Epithelial cell of proximal tubule (primary cell): ENCODE results near the gene BATF2. TPM values are rescaled to one million over a fixed set of nuclear protein-coding genes. Genes with fewer than 3 reads are reported as not detected.

Experiments used
- total RNA-seq: library from RNA; depleted of rRNA; stranded (reverse); fragments of >200 nt; gene quantifications from 2 replicates; pipeline ENCODE4 v1.2.3, GENCODE V29; 2015

Gene BATF2
- total RNA-seq, 1 donor from 2014 or later: 0.35 TPM

Other genes starting within 250 kb of the BATF2 start
- gene PYGM, start 237.0 kb downstream of the BATF2 start, total RNA-seq: not detected in 2 replicates
- 111 and 136 TPM in 2 replicates for gene SF1, start 218.4 kb downstream of the BATF2 start, total RNA-seq
- 25.2 and 52.4 TPM in 2 replicates for gene MAP4K2, start 193.8 kb downstream of the BATF2 start, total RNA-seq
- gene MEN1, start 186.4 kb downstream of the BATF2 start, total RNA-seq: 23.5 and 26.4 TPM in 2 replicates
- gene CDC42BPG, start 152.3 kb downstream of the BATF2 start, total RNA-seq: 4.6 and 8.9 TPM in 2 replicates
- 82.7 and 93.4 TPM in 2 replicates for gene EHD1, start 118.3 kb downstream of the BATF2 start, total RNA-seq
- gene ATG2A, start 79.8 kb downstream of the BATF2 start, total RNA-seq: 22.4 and 25.8 TPM in 2 replicates
- 16.8 and 32.9 TPM in 2 replicates for gene PPP2R5B, start 72.3 kb downstream of the BATF2 start, total RNA-seq
- not detected in 2 replicates for gene GPHA2, start 61.1 kb downstream of the BATF2 start, total RNA-seq
- not detected in 2 replicates for gene MAJIN, start 24.9 kb downstream of the BATF2 start, total RNA-seq
- gene ARL2, start 17.2 kb upstream of the BATF2 start, total RNA-seq: 151 and 169 TPM in 2 replicates
- 16.5 and 18.5 TPM in 2 replicates for gene SNX15, start 30.5 kb upstream of the BATF2 start, total RNA-seq
- 49.0 and 50.6 TPM in 2 replicates for gene SAC3D1, start 44.2 kb upstream of the BATF2 start, total RNA-seq
- 14.7 and 27.9 TPM in 2 replicates for gene NAALADL1, start 61.6 kb upstream of the BATF2 start, total RNA-seq
- gene CDCA5, start 87.1 kb upstream of the BATF2 start, total RNA-seq: 32.0 and 45.4 TPM in 2 replicates
- 59.0 and 61.1 TPM in 2 replicates for gene ZFPL1, start 87.3 kb upstream of the BATF2 start, total RNA-seq
- 227 and 342 TPM in 2 replicates for gene VPS51, start 99.2 kb upstream of the BATF2 start, total RNA-seq
- gene TM7SF2, start 114.9 kb upstream of the BATF2 start, total RNA-seq: 32.9 and 52.5 TPM in 2 replicates
- 31.9 and 37.1 TPM in 2 replicates for gene ZNHIT2, start 120.7 kb upstream of the BATF2 start, total RNA-seq
- gene FAU, start 125.2 kb upstream of the BATF2 start, total RNA-seq: 535 and 1,041 TPM in 2 replicates
- gene MRPL49, start 125.3 kb upstream of the BATF2 start, total RNA-seq: 77.5 and 126 TPM in 2 replicates
- gene SYVN1, start 137.5 kb upstream of the BATF2 start, total RNA-seq: 10.8 and 14.8 TPM in 2 replicates
- not detected in 2 replicates for gene SPDYC, start 173.3 kb upstream of the BATF2 start, total RNA-seq
- gene CAPN1, start 185.0 kb upstream of the BATF2 start, total RNA-seq: 256 and 360 TPM in 2 replicates